K562 (cell line): ENCODE measurements around the gene ALG14. TPM values are rescaled to one million over a fixed set of nuclear protein-coding genes. Genes with fewer than 3 reads are reported as not detected.

ENCODE experiments used
- ARHGAP35 ChIP-seq: fragments of 450-650 bp; IDR thresholded peaks from 2 replicates; pipeline ENCODE4 v1.6.1; 2018; ENCODE audit not compliant: partially characterized antibody
- CEBPB ChIP-seq: fragments of 450-650 bp; IDR thresholded peaks from 2 replicates; pipeline ENCODE4 v1.6.1; 2016; ENCODE audit warnings: missing genetic modification characterization, missing compliant biosample characterization
- CEBPZ ChIP-seq: fragments of 150-350 bp; IDR thresholded peaks from 2 replicates; pipeline ENCODE4 v1.6.1; 2014; ENCODE audit warnings: low read depth, mild to moderate bottlenecking, low read length, borderline replicate concordance
- CHD1 ChIP-seq: fragments of 200-600 bp; sonication (generic); IDR thresholded peaks from one replicate; pipeline ENCODE4 v1.6.1; 2012; ENCODE audit warnings: mild to moderate bottlenecking, moderate library complexity, low read length, inconsistent platforms
- CREM ChIP-seq: IDR thresholded peaks from 2 replicates; pipeline ENCODE4 v1.6.1; 2014; ENCODE audit warnings: antibody characterized with exemption, low read depth
- ETS2 ChIP-seq: IDR thresholded peaks from 2 replicates; pipeline ENCODE4 v1.6.1; 2016; ENCODE audit warnings: borderline replicate concordance, missing genetic modification characterization, mild to moderate bottlenecking, moderate library complexity, missing compliant biosample characterization; ENCODE audit not compliant: poor library complexity, severe bottlenecking
- FOXM1 ChIP-seq, 2 experiments: fragments of 450-650 bp in 1 of 2; sonication (generic) in 1 of 2; formaldehyde crosslinking in 1 of 2; IDR thresholded peaks; 2 replicates each; pipeline versions ENCODE4 v1.6.1 to v1.9.0; 2017 to 2022; ENCODE audit warnings: low read depth in 2 of 2, mild to moderate bottlenecking in 2 of 2, missing genetic modification reagents in 1 of 2, moderate library complexity in 1 of 2
- HBP1 ChIP-seq: fragments of 450-650 bp; formaldehyde crosslinking; IDR thresholded peaks from 2 replicates; pipeline ENCODE4 v1.4.0; 2022; ENCODE audit warnings: missing genetic modification characterization
- ID3 ChIP-seq, 2 experiments: fragments of 250-450 bp in 1 of 2; fragments of 450-650 bp in 1 of 2; sonication (Bioruptor Pico) in 1 of 2; IDR thresholded peaks; 2 replicates each; pipeline versions ENCODE4 v1.6.1 to v1.8.0; 2016 to 2021; ENCODE audit warnings: mild to moderate bottlenecking in 2 of 2, moderate library complexity in 2 of 2, missing compliant biosample characterization in 1 of 2, missing genetic modification characterization in 1 of 2
- IRF2 ChIP-seq: sonication (generic); formaldehyde crosslinking; IDR thresholded peaks from 2 replicates; pipeline ENCODE4 v1.8.1; 2022; ENCODE audit warnings: mild to moderate bottlenecking, missing genetic modification reagents
- NCOA1 ChIP-seq: fragments of 450-650 bp; IDR thresholded peaks from 2 replicates; pipeline ENCODE4 v1.6.1; 2016; ENCODE audit warnings: low read depth
- NFE2 ChIP-seq: IDR thresholded peaks from 2 replicates; pipeline ENCODE4 v1.6.1; 2014; ENCODE audit warnings: antibody characterized with exemption, low read depth
- NUFIP1 ChIP-seq: fragments of 450-650 bp; IDR thresholded peaks from 2 replicates; pipeline ENCODE4 v1.6.1; 2018; ENCODE audit not compliant: partially characterized antibody
- PTTG1 ChIP-seq: fragments of 450-650 bp; IDR thresholded peaks from 2 replicates; pipeline ENCODE4 v1.6.1; 2016; ENCODE audit warnings: low read depth, mild to moderate bottlenecking, missing genetic modification characterization, missing compliant biosample characterization
- SNIP1 ChIP-seq: fragments of 450-650 bp; IDR thresholded peaks from 2 replicates; pipeline ENCODE4 v1.7.1; 2017; ENCODE audit warnings: low read depth, mild to moderate bottlenecking
- TGIF2 ChIP-seq: sonication (generic); formaldehyde crosslinking; IDR thresholded peaks from 2 replicates; pipeline ENCODE4 v1.8.1; 2022; ENCODE audit warnings: mild to moderate bottlenecking, missing genetic modification reagents, moderate library complexity
- YY1 ChIP-seq, 3 experiments: IDR thresholded peaks; 2 replicates each; pipeline ENCODE4 v1.6.1; 2011; ENCODE audit warnings: low read length in 2 of 3, mild to moderate bottlenecking in 2 of 3, moderate library complexity in 2 of 3, borderline replicate concordance in 1 of 3, control low read depth in 1 of 3, low read depth in 1 of 3; ENCODE audit not compliant: insufficient read depth in 3 of 3, insufficient replicate concordance in 2 of 3, control insufficient read depth in 1 of 3, insufficient read length in 1 of 3; ENCODE audit errors: extremely low read depth in 1 of 3
- ZFPM2 ChIP-seq: fragments of 250-450 bp; sonication (Bioruptor Pico); IDR thresholded peaks from 2 replicates; pipeline ENCODE4 v1.5.1; 2022; ENCODE audit warnings: mild to moderate bottlenecking
- ZNF12 ChIP-seq: sonication (generic); formaldehyde crosslinking; IDR thresholded peaks from 2 replicates; pipeline ENCODE4 v1.4.0; 2020; ENCODE audit warnings: mild to moderate bottlenecking, missing genetic modification reagents
- ZNF324 ChIP-seq: fragments of 250-450 bp; sonication (Bioruptor Pico); IDR thresholded peaks from 2 replicates; pipeline ENCODE4 v1.4.0; 2020; ENCODE audit warnings: mild to moderate bottlenecking
- ZSCAN32 ChIP-seq: fragments of 450-650 bp; formaldehyde crosslinking; IDR thresholded peaks from 2 replicates; pipeline ENCODE4 v1.4.0; 2020; ENCODE audit warnings: mild to moderate bottlenecking, moderate library complexity
- polyA plus RNA-seq, 8 experiments: library from polyadenylated mRNA; depleted of rRNA in 4 of 8; stranded (reverse) in 5 of 8; unstranded in 3 of 8; fragments of >200 nt; fragmentation: Nextera tagmentation in 2 of 8; fragmentation: Illumina TruSeq in 1 of 8; extraction: Ambion mirVana in 2 of 8; extraction: Trizol in 1 of 8; gene quantifications; 2 replicates each; pipeline versions ENCODE4 v1.2.1 to v1.2.3, GENCODE V29; 2011 to 2014; ENCODE audit warnings: inconsistent platforms in 1 of 8, missing spikeins in 1 of 8
- total RNA-seq, 7 experiments: library from RNA; depleted of rRNA in 6 of 7; stranded (reverse); fragments of >200 nt in 6 of 7; fragmentation: Illumina TruSeq in 2 of 7; extraction: Trizol in 2 of 7; gene quantifications; 2 replicates each; pipeline versions ENCODE4 v1.2.1 to v1.2.3, GENCODE V29; 2011 to 2021; ENCODE audit warnings: low replicate concordance in 1 of 7
- TF ChIP-seq, protein P1 (sequence below): fragments of 250-450 bp; sonication (Bioruptor Pico); IDR thresholded peaks from 2 replicates; pipeline ENCODE4 v1.4.0; 2020; ENCODE audit warnings: mild to moderate bottlenecking, moderate library complexity

The ALG14 gene
- total and polyA plus RNA-seq, 9 of the 15 experiments (the other 6 are each of a cell fraction or from before 2014, with no cell fraction given): 2.8 to 16.2 (median 4.9) TPM

DNA sequence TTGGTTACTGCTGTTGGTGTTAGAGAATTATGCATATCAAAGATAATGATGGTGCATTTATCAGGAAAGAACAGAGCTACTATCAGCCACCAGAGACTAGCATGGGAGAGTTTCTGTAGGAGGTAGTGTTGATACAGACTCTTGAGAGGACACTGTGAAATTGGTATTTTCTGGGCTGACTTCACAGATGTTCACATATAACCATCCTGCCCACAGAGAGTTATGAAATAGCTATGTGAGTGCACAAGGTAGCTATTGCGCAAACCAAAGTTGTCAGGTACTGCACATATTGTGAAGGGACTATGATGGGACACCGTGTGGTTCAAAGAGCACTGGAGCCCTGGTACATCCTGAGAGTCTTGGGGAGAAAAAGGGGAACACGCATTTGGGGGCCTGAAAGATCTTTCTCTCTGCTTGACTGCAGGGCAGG lies 43.0 kb upstream of the ALG14 start (continued):
- no peak for TF ChIP-seq ETS2 (tag)
- TF ChIP-seq, protein P1, sequence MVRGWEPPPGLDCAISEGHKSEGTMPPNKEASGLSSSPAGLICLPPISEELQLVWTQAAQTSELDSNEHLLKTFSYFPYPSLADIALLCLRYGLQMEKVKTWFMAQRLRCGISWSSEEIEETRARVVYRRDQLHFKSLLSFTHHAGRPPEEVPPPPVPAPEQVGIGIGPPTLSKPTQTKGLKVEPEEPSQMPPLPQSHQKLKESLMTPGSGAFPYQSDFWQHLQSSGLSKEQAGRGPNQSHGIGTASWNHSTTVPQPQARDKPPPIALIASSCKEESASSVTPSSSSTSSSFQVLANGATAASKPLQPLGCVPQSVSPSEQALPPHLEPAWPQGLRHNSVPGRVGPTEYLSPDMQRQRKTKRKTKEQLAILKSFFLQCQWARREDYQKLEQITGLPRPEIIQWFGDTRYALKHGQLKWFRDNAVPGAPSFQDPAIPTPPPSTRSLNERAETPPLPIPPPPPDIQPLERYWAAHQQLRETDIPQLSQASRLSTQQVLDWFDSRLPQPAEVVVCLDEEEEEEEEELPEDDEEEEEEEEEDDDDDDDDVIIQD (CRISPR knock-in tag): no peak
- no peak for TF ChIP-seq CHD1
- TF ChIP-seq ZNF12 (CRISPR knock-in tag): no peak
- TF ChIP-seq CEBPB: peak; percentile 98
- peak; percentile 49; the same call in 1 of the 2 replicates for TF ChIP-seq CREM
- TF ChIP-seq NUFIP1: no peak
- no peak for TF ChIP-seq YY1 (IDR thresholded peaks at IDR 0.05; ENCODE audit: borderline replicate concordance in 1 of 3, control insufficient read depth in 1 of 3, extremely low read depth in 1 of 3, insufficient read depth in 3 of 3, insufficient read length in 1 of 3, insufficient replicate concordance in 2 of 3, low read depth in 1 of 3, low read length in 2 of 3)
- no peak for TF ChIP-seq ARHGAP35
- TF ChIP-seq CEBPZ: no peak
- no peak for TF ChIP-seq HBP1 (CRISPR knock-in tag)
- no peak for TF ChIP-seq ZNF324 (CRISPR knock-in tag)
- TF ChIP-seq TGIF2 (CRISPR knock-in tag): no peak
- TF ChIP-seq PTTG1 (tag): no peak
- peak; percentile 60 for TF ChIP-seq NFE2
- TF ChIP-seq SNIP1: no peak
- peak; percentile 78; the same call in 1 of the 2 replicates for TF ChIP-seq NCOA1
- no peak for TF ChIP-seq IRF2
- TF ChIP-seq FOXM1 (IDR thresholded peaks at IDR 0.05; ENCODE audit: low read depth): peak; percentile 88
- no peak for TF ChIP-seq FOXM1 (CRISPR knock-in tag; IDR thresholded peaks at IDR 0.05; ENCODE audit: low read depth)
- no peak for TF ChIP-seq ZSCAN32 (CRISPR knock-in tag)
- no peak for TF ChIP-seq ID3 (CRISPR knock-in tag; IDR thresholded peaks at IDR 0.05)
- TF ChIP-seq ID3 (tag; IDR thresholded peaks at IDR 0.05): no peak
- TF ChIP-seq ZFPM2 (CRISPR knock-in tag): no peak
